NOMO-1 (cell line): ENCODE measurements around the gene RNF14.

Experiments used
- DNase-seq, 2 experiments: peaks; one replicate each; lab custom pipeline; 2025; ENCODE audit not compliant: unreplicated experiment in 2 of 2; lab: John Stamatoyannopoulos, UW

Gene RNF14

GRCh38 chr5:141973871-141974595 is 5.1 kb downstream of the RNF14 start:
- no peak for DNase-seq

- DNase-seq, result no peak
Measured at GRCh38 chr5:141976176-141976575, 7.3 kb downstream of the RNF14 start.

- DNase-seq, result no peak
Measured at GRCh38 chr5:141978389-141978788, 9.5 kb downstream of the RNF14 start.

- DNase-seq, result no peak
Measured at GRCh38 chr5:141982626-141983025, 13.7 kb downstream of the RNF14 start.

- DNase-seq, result no peak
Measured at GRCh38 chr5:141986072-141986471, 17.2 kb downstream of the RNF14 start.

- DNase-seq, result no peak
Measured at GRCh38 chr5:141989720-141990119, 20.8 kb downstream of the RNF14 start.

- peak in 1 of 2 experiments; percentile 43 for DNase-seq
Measured at GRCh38 chr5:141992349-141992963, 23.6 kb downstream of the RNF14 start.

GRCh38 chr5:141994511-141995136 is 25.7 kb downstream of the RNF14 start:
- DNase-seq, result no peak

- DNase-seq, result no peak
Measured at GRCh38 chr5:141995656-141996055, 26.8 kb downstream of the RNF14 start.

GRCh38 chr5:141997358-141997960 is 28.6 kb downstream of the RNF14 start:
- no peak for DNase-seq

GRCh38 chr5:142000173-142000572 is 31.3 kb downstream of the RNF14 start:
- no peak for DNase-seq

- DNase-seq, result no peak
Measured at GRCh38 chr5:142000704-142001484, 32.0 kb downstream of the RNF14 start.

GRCh38 chr5:142003266-142003800 is 34.4 kb downstream of the RNF14 start:
- DNase-seq, result no peak

- peak; percentile 9 to 60 for DNase-seq
Measured at GRCh38 chr5:142006363-142007236, 37.7 kb downstream of the RNF14 start.

- DNase-seq, result no peak
Measured at GRCh38 chr5:142007237-142007544, 38.3 kb downstream of the RNF14 start.

GRCh38 chr5:142008813-142009212 is 39.9 kb downstream of the RNF14 start:
- no peak for DNase-seq

GRCh38 chr5:142009886-142010285 is 41.0 kb downstream of the RNF14 start:
- DNase-seq, result no peak

- DNase-seq, result no peak
Measured at GRCh38 chr5:142011572-142012185, 42.8 kb downstream of the RNF14 start.

GRCh38 chr5:142012186-142012785 is 43.4 kb downstream of the RNF14 start:
- peak; percentile 5 to 16 for DNase-seq
